HepG2 (cell line): ENCODE data around the gene SUN5. TPM values are rescaled to one million over a fixed set of nuclear protein-coding genes. Genes with fewer than 3 reads are reported as not detected.

Source experiments
- ATAC-seq: fragments of 200-7000 bp; cut with Tn5 transposase; 3 replicates; pipeline ENCODE4 v1.9.1; 2020; ENCODE audit warnings: mild to moderate bottlenecking, moderate library complexity
- BruUV-seq: library from RNA; stranded (reverse); fragments of 400-500 nt; replicated peaks from 2 replicates; lab custom pipeline; 2021; lab: Mats Ljungman, UMichigan
- CTCF ChIA-PET: fragments of 300-600 bp; formaldehyde crosslinking; extraction: SDS; loops from one replicate; lab custom pipeline; 2021; ENCODE audit warnings: low total read pairs, inconsistent platforms, low intra/inter-chr PET ratio; lab: Yijun Ruan, JAX
- POLR2A ChIA-PET: fragments of 350-600 bp; sonication (Branson Sonifier 250); formaldehyde crosslinking; loops from one replicate; lab custom pipeline; 2020; ENCODE audit warnings: antibody characterized with exemption, inconsistent platforms; lab: Yijun Ruan, JAX
- DNase-seq: peaks from one replicate; pipeline ENCODE4 v3.0.0-alpha.2; 2015; ENCODE audit warnings: low spot score
- FAIRE-seq: peaks from 3 replicates; lab custom pipeline; 2011; peaks lifted over from hg19 to GRCh38; lab: Jason Lieb, UNC
- H2AFZ ChIP-seq: one replicate; pipeline ENCODE4 v1.6.1; 2011; ENCODE audit warnings: low read length, inconsistent platforms
- H3K27ac ChIP-seq: fragments of 300-600 bp; 3 replicates; pipeline ENCODE4 v1.8.0; 2011; ENCODE audit warnings: mixed run types, mild to moderate bottlenecking, mixed read lengths, low read length, inconsistent platforms; ENCODE audit not compliant: insufficient read depth; ENCODE audit errors: extremely low read length
- H3K27me3 ChIP-seq, 2 experiments: fragments of 200-600 bp in 1 of 2; 2 replicates in 1 of 2; 3 replicates in 1 of 2; pipeline versions ENCODE4 v1.6.0 to v1.8.0; 2011; ENCODE audit warnings: low read length in 2 of 2, mild to moderate bottlenecking in 2 of 2, moderate library complexity in 2 of 2, inconsistent platforms in 1 of 2; ENCODE audit not compliant: insufficient read depth in 2 of 2, control insufficient read depth in 1 of 2
- H3K36me3 ChIP-seq, 2 experiments: fragments of 200-600 bp in 1 of 2; replicated peaks in 1 of 2; 2 replicates in 1 of 2; 3 replicates in 1 of 2; pipeline versions ENCODE4 v1.5.1 to v1.8.0; 2011; ENCODE audit warnings: low read length in 2 of 2, inconsistent platforms in 1 of 2; ENCODE audit not compliant: insufficient read depth in 2 of 2, control insufficient read depth in 1 of 2
- H3K4me1 ChIP-seq: 2 replicates; pipeline ENCODE4 v1.5.1; 2012; ENCODE audit warnings: low read length, inconsistent platforms; ENCODE audit not compliant: insufficient read depth
- H3K4me2 ChIP-seq: 2 replicates; pipeline ENCODE4 v1.6.0; 2011; ENCODE audit warnings: low read depth, low read length, inconsistent platforms
- H3K4me3 ChIP-seq, 3 experiments: fragments of 200-600 bp in 1 of 3; sonication (generic), shearing (Covaris generic) in 1 of 3; replicated peaks in 1 of 3; 2 replicates each; pipeline ENCODE4 v1.5.1; 2011 to 2016; ENCODE audit warnings: low read length in 3 of 3, inconsistent platforms in 2 of 3, low read depth in 2 of 3, mild to moderate bottlenecking in 2 of 3, control low read depth in 1 of 3, mixed read lengths in 1 of 3; ENCODE audit not compliant: insufficient read depth in 1 of 3
- H3K79me2 ChIP-seq: one replicate; pipeline ENCODE4 v1.6.1; 2011; ENCODE audit warnings: low read length, inconsistent platforms; ENCODE audit not compliant: insufficient read depth
- H3K9ac ChIP-seq: 2 replicates; pipeline ENCODE4 v1.6.0; 2011; ENCODE audit warnings: mild to moderate bottlenecking, low read depth, low read length, inconsistent platforms; ENCODE audit not compliant: insufficient read depth
- H3K9me3 ChIP-seq: 2 replicates; pipeline ENCODE4 v1.5.1; 2012; ENCODE audit warnings: mild to moderate bottlenecking, low read length
- H4K20me1 ChIP-seq: 2 replicates; pipeline ENCODE4 v1.6.0; 2011; ENCODE audit warnings: inconsistent platforms, mild to moderate bottlenecking, low read length, moderate library complexity; ENCODE audit not compliant: insufficient read depth
- CBX1 ChIP-seq: IDR thresholded peaks from one replicate; pipeline ENCODE4 v1.6.1; 2016; ENCODE audit warnings: antibody characterized with exemption, low read depth
- KLF11 ChIP-seq: IDR thresholded peaks from 2 replicates; pipeline ENCODE4 v1.6.1; 2016; ENCODE audit warnings: missing compliant biosample characterization
- RBM39 ChIP-seq: fragments of 200-400 bp; formaldehyde crosslinking; IDR thresholded peaks from one replicate; pipeline ENCODE4 v1.6.1; 2018; ENCODE audit warnings: antibody characterized with exemption, mild to moderate bottlenecking, low read depth, low read length; ENCODE audit not compliant: poor library complexity, severe bottlenecking
- RFX3 ChIP-seq: IDR thresholded peaks from 2 replicates; pipeline ENCODE4 v1.6.1; 2016; ENCODE audit warnings: missing biosample characterization, missing genetic modification reagents
- RORA ChIP-seq: sonication (generic); formaldehyde crosslinking; IDR thresholded peaks from 2 replicates; pipeline ENCODE4 v1.5.0; 2020; ENCODE audit warnings: mild to moderate bottlenecking, missing genetic modification reagents, moderate library complexity
- TAF15 ChIP-seq: fragments of 200-400 bp; formaldehyde crosslinking; IDR thresholded peaks from one replicate; pipeline ENCODE4 v1.6.1; 2018; ENCODE audit warnings: mild to moderate bottlenecking, low read depth, low read length; ENCODE audit not compliant: poor library complexity, severe bottlenecking
- THYN1 ChIP-seq: sonication (generic); formaldehyde crosslinking; IDR thresholded peaks from 2 replicates; pipeline ENCODE4 v1.8.1; 2023; ENCODE audit warnings: low read depth, mild to moderate bottlenecking, moderate library complexity, missing genetic modification reagents, borderline replicate concordance
- TMF1 ChIP-seq: sonication (generic); formaldehyde crosslinking; IDR thresholded peaks from 2 replicates; pipeline ENCODE4 v1.8.1; 2022; ENCODE audit warnings: low read depth, missing genetic modification reagents
- WGBS: methylation state at CpG from one replicate; pipeline ENCODE4 v1.1.6; 2017; ENCODE audit warnings: low lambda C conversion rate; 5-methylcytosine and 5-hydroxymethylcytosine counted together
- in situ Hi-C: cut with HindIII; loops from 2 replicates; pipeline ENCODE4 v1.10.0; 2017; ENCODE audit warnings: low pct_unique_long_range_greater_than_20kb; ENCODE audit not compliant: extremely low pct_ligation_motif_present
- intact Hi-C: fragments of 100-400 bp; cut with micrococcal nuclease; formaldehyde crosslinking; loops from one replicate; pipeline ENCODE4 v1.10.0; 2022; ENCODE audit not compliant: unreplicated experiment
- polyA plus RNA-seq, 8 experiments: library from polyadenylated mRNA; depleted of rRNA in 3 of 8; stranded (reverse) in 7 of 8; unstranded in 1 of 8; fragments of >200 nt; fragmentation: Illumina TruSeq in 4 of 8; extraction: Trizol in 4 of 8; gene quantifications; 2 replicates each; pipeline versions ENCODE4 v1.2.1 to v1.2.3, GENCODE V29; 2011 to 2016; ENCODE audit warnings: low read depth in 4 of 8, missing spikeins in 1 of 8, mixed read lengths in 1 of 8; ENCODE audit not compliant: insufficient read depth in 1 of 8
- total RNA-seq, 5 experiments: library from RNA; depleted of rRNA; stranded (reverse); fragments of >200 nt; fragmentation: Illumina TruSeq; extraction: Trizol; gene quantifications; 2 replicates each; pipeline ENCODE4 v1.2.3, GENCODE V29; 2016; ENCODE audit warnings: low read depth in 1 of 5
- TF ChIP-seq, protein P1 (sequence below): sonication (generic); formaldehyde crosslinking; IDR thresholded peaks from 2 replicates; pipeline ENCODE4 v1.4.0; 2020; ENCODE audit warnings: missing genetic modification reagents
- TF ChIP-seq, protein P2 (sequence below): sonication (generic); formaldehyde crosslinking; IDR thresholded peaks from 2 replicates; pipeline ENCODE4 v1.4.0; 2020; ENCODE audit warnings: mild to moderate bottlenecking, low read depth, missing genetic modification reagents

Gene SUN5
- total and polyA plus RNA-seq, 2 of the 13 experiments (the other 11 are each of a cell fraction or from before 2014, with no cell fraction given): not detected

DNA sequence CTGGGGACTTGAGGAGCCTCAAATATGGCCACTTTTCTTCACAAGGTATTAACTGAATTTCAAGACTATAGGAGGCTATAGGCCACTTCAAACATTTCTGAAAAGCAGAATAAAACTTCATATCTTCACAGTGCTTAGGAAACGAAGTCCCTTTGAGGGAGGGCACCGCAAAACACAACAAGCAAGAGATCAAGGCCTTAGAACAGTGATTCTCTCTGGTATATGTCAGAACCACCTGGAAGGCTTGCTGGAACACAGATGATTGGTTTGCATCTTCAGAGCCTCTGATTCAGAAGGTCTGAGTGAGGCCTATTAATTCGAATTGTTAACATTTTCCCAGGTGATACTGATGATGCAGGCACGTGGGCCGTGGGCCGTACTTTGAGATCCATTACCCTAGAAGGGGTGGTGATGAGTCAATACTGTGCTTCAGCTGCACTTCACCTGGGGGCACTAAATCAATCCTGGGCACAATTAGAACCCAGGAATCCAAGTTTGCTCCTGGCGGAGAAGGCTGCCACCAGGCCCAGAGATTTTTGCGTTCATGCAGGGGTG, 10.7 kb downstream of the SUN5 start:
- ATAC-seq: no peak
- Histone ChIP-seq H3K4me1 (no peaks in the 10 kb centered on the region), H3K79me2 (no peaks in the 10 kb centered on the region), H3K4me3 (no peak overlapping the region), H3K27ac (no peak overlapping the region), H3K36me3 (no peaks in the 10 kb centered on the region), H3K9ac (no peak overlapping the region), H3K4me2 (no peak overlapping the region), H4K20me1 (no peaks in the 10 kb centered on the region), H3K9me3 (peaks cover 13% of the 10 kb centered on the region), H2AFZ (no peak overlapping the region), H3K27me3 (peaks cover 0 to 44% of the 10 kb centered on the region in 2 experiments; a peak in 4 of 5 replicates)
- no peak for FAIRE-seq
- intact Hi-C loops (no loop called here), in situ Hi-C loops (no loop called here)
- no peak for DNase-seq
- BruUV-seq: no TSS peak
- ChIA-PET CTCF (no interaction called here), POLR2A (no interaction called here)
- WGBS: 19% methylated on average over 8 of the region's 8 CpGs
- TF ChIP-seq THYN1 (CRISPR knock-in tag) (no peak), RBM39 (no peak), TAF15 (no peak), RFX3 (CRISPR knock-in tag) (no peak), TMF1 (CRISPR knock-in tag) (no peak), RORA (CRISPR knock-in tag) (no peak), CBX1 (no peak), KLF11 (CRISPR knock-in tag) (no peak)
- TF ChIP-seq, protein P1, sequence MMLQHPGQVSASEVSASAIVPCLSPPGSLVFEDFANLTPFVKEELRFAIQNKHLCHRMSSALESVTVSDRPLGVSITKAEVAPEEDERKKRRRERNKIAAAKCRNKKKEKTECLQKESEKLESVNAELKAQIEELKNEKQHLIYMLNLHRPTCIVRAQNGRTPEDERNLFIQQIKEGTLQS (CRISPR knock-in tag): no peak
- TF ChIP-seq, protein P2, sequence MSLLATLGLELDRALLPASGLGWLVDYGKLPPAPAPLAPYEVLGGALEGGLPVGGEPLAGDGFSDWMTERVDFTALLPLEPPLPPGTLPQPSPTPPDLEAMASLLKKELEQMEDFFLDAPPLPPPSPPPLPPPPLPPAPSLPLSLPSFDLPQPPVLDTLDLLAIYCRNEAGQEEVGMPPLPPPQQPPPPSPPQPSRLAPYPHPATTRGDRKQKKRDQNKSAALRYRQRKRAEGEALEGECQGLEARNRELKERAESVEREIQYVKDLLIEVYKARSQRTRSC (CRISPR knock-in tag): no peak
